Testis (tissue), 2 donors: Measurements from ENCODE around the gene PLK2.

ENCODE experiments used
- POLR2A ChIP-seq: fragments of 450-650 bp; IDR thresholded peaks from one replicate; pipeline ENCODE4 v1.6.1; 2017; ENCODE audit warnings: antibody characterized with exemption, mild to moderate bottlenecking, moderate library complexity
- TF ChIP-seq, protein P1 (sequence below), 3 experiments: fragments of 450-650 bp in 2 of 3; fragments of 200-600 bp in 1 of 3; sonication (generic) in 1 of 3; IDR thresholded peaks; one replicate each; pipeline ENCODE4 v1.5.1; 2016 to 2019; ENCODE audit warnings: antibody characterized with exemption in 3 of 3, mild to moderate bottlenecking in 2 of 3, moderate library complexity in 1 of 3

- TF ChIP-seq, protein P1, sequence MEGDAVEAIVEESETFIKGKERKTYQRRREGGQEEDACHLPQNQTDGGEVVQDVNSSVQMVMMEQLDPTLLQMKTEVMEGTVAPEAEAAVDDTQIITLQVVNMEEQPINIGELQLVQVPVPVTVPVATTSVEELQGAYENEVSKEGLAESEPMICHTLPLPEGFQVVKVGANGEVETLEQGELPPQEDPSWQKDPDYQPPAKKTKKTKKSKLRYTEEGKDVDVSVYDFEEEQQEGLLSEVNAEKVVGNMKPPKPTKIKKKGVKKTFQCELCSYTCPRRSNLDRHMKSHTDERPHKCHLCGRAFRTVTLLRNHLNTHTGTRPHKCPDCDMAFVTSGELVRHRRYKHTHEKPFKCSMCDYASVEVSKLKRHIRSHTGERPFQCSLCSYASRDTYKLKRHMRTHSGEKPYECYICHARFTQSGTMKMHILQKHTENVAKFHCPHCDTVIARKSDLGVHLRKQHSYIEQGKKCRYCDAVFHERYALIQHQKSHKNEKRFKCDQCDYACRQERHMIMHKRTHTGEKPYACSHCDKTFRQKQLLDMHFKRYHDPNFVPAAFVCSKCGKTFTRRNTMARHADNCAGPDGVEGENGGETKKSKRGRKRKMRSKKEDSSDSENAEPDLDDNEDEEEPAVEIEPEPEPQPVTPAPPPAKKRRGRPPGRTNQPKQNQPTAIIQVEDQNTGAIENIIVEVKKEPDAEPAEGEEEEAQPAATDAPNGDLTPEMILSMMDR (IDR thresholded peaks at IDR 0.05): no peak
- TF ChIP-seq POLR2A: no peak
Observed at GRCh38 chr5:58466939-58467338, 7.1 kb upstream of the PLK2 start.
